ENCODE data around the gene CDC73. TPM values are rescaled to one million over a fixed set of nuclear protein-coding genes. Genes with fewer than 3 reads are reported as not detected.

CDC73 gene
- total RNA-seq, 2 donors from 2014 or later: 52.8 to 53.0 TPM

DNA sequence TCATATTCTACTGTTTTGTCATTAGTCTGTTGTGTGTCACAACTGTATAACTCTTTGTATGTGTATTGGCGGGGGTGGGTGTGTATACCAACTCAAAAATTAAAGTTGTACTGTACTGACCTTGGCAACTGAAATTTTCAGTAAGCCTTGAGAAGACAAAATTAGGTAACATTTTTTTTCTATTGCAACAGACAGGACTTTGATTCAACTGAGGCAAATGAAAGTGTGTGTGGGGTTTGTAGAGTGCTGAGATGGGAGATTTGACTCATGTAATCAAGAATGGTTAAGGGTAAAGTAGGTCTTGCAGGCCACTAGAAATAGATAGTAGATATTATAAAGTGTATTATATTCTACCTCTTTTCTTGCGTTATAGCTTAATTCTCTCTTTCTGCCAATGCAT lies 79.2 kb downstream of the CDC73 start:
- no peaks in the 10 kb centered on the region for H3K4me1 ChIP-seq (ENCODE audit: control insufficient read depth, insufficient read depth, low read length)
- peaks cover 14% of the 10 kb centered on the region for H3K36me3 ChIP-seq (ENCODE audit: control insufficient read depth, insufficient read depth, low read length)
- H3K27me3 Mint-ChIP-seq (ENCODE audit: insufficient read depth): no peaks in the 10 kb centered on the region
- no peak overlapping the region for H3K4me3 Mint-ChIP-seq
- DNase-seq: no peak
- H3K27ac Mint-ChIP-seq: no peak overlapping the region
- peaks cover 10% of the 10 kb centered on the region for H3K9me3 Mint-ChIP-seq
- no peaks in the 10 kb centered on the region for H3K4me1 Mint-ChIP-seq
- TF ChIP-seq, protein P1, sequence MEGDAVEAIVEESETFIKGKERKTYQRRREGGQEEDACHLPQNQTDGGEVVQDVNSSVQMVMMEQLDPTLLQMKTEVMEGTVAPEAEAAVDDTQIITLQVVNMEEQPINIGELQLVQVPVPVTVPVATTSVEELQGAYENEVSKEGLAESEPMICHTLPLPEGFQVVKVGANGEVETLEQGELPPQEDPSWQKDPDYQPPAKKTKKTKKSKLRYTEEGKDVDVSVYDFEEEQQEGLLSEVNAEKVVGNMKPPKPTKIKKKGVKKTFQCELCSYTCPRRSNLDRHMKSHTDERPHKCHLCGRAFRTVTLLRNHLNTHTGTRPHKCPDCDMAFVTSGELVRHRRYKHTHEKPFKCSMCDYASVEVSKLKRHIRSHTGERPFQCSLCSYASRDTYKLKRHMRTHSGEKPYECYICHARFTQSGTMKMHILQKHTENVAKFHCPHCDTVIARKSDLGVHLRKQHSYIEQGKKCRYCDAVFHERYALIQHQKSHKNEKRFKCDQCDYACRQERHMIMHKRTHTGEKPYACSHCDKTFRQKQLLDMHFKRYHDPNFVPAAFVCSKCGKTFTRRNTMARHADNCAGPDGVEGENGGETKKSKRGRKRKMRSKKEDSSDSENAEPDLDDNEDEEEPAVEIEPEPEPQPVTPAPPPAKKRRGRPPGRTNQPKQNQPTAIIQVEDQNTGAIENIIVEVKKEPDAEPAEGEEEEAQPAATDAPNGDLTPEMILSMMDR (conservative IDR thresholded peaks at IDR 0.05): no peak
- peaks cover 29% of the 10 kb centered on the region for H3K36me3 Mint-ChIP-seq (ENCODE audit: low read depth)
- H3K9me3 ChIP-seq (ENCODE audit: control insufficient read depth, low read length): peaks cover 21% of the 10 kb centered on the region
- WGBS, 2 experiments (ENCODE audit: insufficient coverage in 1 of 2, insufficient read length in 1 of 2): 100% methylated on average over 1 to 2 of the region's 2 CpGs
- no peaks in the 10 kb centered on the region for H3K27me3 ChIP-seq (ENCODE audit: control insufficient read depth, insufficient read depth, low read length, poor library complexity, severe bottlenecking)
- H3K27ac ChIP-seq (ENCODE audit: low read depth, low read length): no peak overlapping the region
- no peak overlapping the region for H3K9ac ChIP-seq (ENCODE audit: extremely low read depth, low read length, poor library complexity, severe bottlenecking)
- no peak overlapping the region for H3K4me3 ChIP-seq (ENCODE audit: low read length)

- Histone ChIP-seq H3K9ac (ENCODE audit: extremely low read depth, low read length, poor library complexity, severe bottlenecking) (no peak overlapping the region), H3K27me3 (ENCODE audit: control insufficient read depth, insufficient read depth, low read length, poor library complexity, severe bottlenecking) (no peaks in the 10 kb centered on the region), H3K36me3 (ENCODE audit: control insufficient read depth, insufficient read depth, low read length) (peaks cover 82% of the 10 kb centered on the region), H3K4me3 (ENCODE audit: low read length) (peak overlapping the region; percentile 18), H3K9me3 (ENCODE audit: control insufficient read depth, low read length) (peaks cover 58% of the 10 kb centered on the region), H3K4me1 (ENCODE audit: control insufficient read depth, insufficient read depth, low read length) (no peaks in the 10 kb centered on the region), H3K27ac (ENCODE audit: low read depth, low read length) (no peak overlapping the region)
- DNase-seq: no peak
- Mint-ChIP-seq H3K9me3 (peaks cover 33% of the 10 kb centered on the region), H3K27ac (no peak overlapping the region), H3K36me3 (ENCODE audit: low read depth) (peaks cover 81% of the 10 kb centered on the region), H3K4me1 (peaks cover 16% of the 10 kb centered on the region), H3K27me3 (ENCODE audit: insufficient read depth) (no peaks in the 10 kb centered on the region), H3K4me3 (no peak overlapping the region)
- WGBS, 2 experiments (ENCODE audit: insufficient coverage in 1 of 2, insufficient read length in 1 of 2): 98 to 100% methylated on average over 3 to 7 of the region's 7 CpGs
- TF ChIP-seq, protein P1 (conservative IDR thresholded peaks at IDR 0.05): no peak
Observed at GRCh38 chr1:193210996-193211395, 89.2 kb downstream of the CDC73 start.

GRCh38 chr1:193211539-193211938 lies 89.7 kb downstream of the CDC73 start:
- H3K9ac ChIP-seq (ENCODE audit: extremely low read depth, low read length, poor library complexity, severe bottlenecking): no peak overlapping the region
- H3K9me3 Mint-ChIP-seq: peaks cover 27% of the 10 kb centered on the region
- 95% methylated on average over 1 of the region's 1 CpG; no CpG with 5 or more reads in 1 of the 2 experiments for WGBS, 2 experiments (ENCODE audit: insufficient coverage in 1 of 2, insufficient read length in 1 of 2)
- no peak overlapping the region for H3K4me3 ChIP-seq (ENCODE audit: low read length)
- no peak for DNase-seq
- peaks cover 81% of the 10 kb centered on the region for H3K36me3 ChIP-seq (ENCODE audit: control insufficient read depth, insufficient read depth, low read length)
- H3K36me3 Mint-ChIP-seq (ENCODE audit: low read depth): peaks cover 81% of the 10 kb centered on the region
- no peaks in the 10 kb centered on the region for H3K27me3 Mint-ChIP-seq (ENCODE audit: insufficient read depth)
- no peak overlapping the region for H3K27ac ChIP-seq (ENCODE audit: low read depth, low read length)
- H3K4me1 ChIP-seq (ENCODE audit: control insufficient read depth, insufficient read depth, low read length): no peaks in the 10 kb centered on the region
- H3K27ac Mint-ChIP-seq: no peak overlapping the region
- TF ChIP-seq, protein P1 (conservative IDR thresholded peaks at IDR 0.05): no peak
- H3K4me1 Mint-ChIP-seq: peaks cover 16% of the 10 kb centered on the region
- no peaks in the 10 kb centered on the region for H3K27me3 ChIP-seq (ENCODE audit: control insufficient read depth, insufficient read depth, low read length, poor library complexity, severe bottlenecking)
- H3K4me3 Mint-ChIP-seq: no peak overlapping the region
- H3K9me3 ChIP-seq (ENCODE audit: control insufficient read depth, low read length): peaks cover 55% of the 10 kb centered on the region

Data from endodermal cell (in vitro differentiated cells).